GM21515 (cell line): ENCODE results near the gene ANKRD13A.
A peak's percentile ranks its signal among the peaks of the same experiment; 100 is the strongest.
"Not testable (repeated sequence)": the region's sequence is repeated elsewhere in the genome, so short reads cannot be mapped to it uniquely, and the experiment has no call there.

ENCODE experiments used
- ATAC-seq: cut with Tn5 transposase; IDR thresholded peaks from one replicate; pipeline ENCODE4 v1.9.1; 2021; ENCODE audit not compliant: unreplicated experiment

The ANKRD13A gene

DNA sequence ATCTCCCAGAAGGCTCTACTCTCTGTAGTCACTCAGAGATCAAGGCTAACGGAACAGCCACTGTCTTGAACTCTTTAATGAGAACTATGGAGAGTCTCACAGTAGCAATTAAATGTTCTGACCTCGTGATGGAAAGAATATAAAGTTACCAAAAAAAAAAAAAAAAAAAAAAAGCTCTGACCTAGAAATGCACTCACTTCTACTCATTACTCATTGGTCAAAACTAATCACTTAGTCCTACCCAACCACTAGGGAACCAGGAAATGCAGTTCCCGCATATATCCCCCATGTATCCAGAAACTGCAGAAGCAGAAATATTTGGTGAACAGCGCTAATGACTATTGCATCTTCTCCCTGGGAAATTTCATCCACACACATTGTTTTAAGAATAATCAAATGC is 78.6 kb downstream of the ANKRD13A start:
- ATAC-seq: no peak

GRCh38 chr12:110079477-110080400 is 80.5 kb downstream of the ANKRD13A start:
- peak; percentile 82 for ATAC-seq

DNA sequence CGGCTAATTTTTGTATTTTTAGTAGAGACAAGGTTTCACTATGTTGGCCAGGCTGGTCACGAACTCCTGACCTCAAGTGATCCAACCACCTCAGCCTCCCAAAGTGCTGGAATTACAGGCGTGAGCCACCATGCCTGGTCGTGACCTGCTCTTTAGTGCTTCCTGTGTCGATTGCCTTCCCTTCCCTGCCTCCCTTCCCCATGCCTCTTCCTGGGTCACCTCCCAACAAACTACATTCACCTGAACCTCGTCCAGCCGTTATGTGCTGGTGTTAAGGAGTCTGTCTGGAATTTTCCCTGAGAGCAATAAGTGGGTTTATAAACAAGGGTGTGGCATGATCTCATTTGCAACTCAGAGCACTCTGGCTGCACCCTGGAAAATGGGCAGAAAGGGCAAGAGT is 81.2 kb downstream of the ANKRD13A start:
- ATAC-seq: no peak

- no peak for ATAC-seq
These were observed 85.2 kb downstream of the ANKRD13A start for GRCh38 chr12:110084314-110085015.

DNA sequence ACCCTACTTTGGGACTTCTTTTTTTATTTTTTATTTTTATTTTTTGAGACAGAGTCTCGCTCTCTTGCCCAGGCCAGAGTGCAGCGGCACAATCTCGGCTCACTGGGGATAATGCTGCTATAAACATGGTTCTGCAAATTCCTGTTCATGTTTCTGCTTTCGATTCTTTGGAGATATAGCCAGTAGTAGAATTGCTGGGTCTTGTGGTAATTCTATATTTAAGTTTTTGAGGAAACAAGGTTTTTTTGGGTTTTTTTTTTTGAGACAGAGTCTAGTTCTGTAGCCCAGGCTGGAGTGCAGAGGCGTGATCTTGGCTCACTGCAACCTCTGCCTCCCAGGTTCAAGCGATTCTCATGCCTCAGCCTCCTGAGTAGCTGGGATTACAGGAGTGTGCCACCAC is 89.0 kb downstream of the ANKRD13A start:
- not testable (repeated sequence) for ATAC-seq

DNA sequence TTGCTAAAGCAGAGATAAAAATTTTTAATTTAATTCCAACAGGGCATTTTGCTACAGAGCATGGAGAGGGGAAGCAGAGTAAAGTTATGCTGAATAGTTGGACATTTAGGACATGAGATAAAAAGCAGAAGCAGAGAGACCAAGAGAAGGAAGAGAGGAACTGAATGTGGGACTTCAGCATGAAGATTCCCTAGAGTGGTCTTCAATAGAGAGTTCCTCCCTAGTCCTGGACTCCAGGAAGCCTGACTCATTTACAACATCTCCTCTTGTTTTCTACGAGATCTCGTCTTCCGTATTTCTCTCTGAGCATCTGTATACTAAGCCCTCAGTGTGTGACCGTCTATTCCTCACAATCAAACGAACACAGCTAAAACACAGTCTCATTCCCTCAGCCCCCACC is 89.7 kb downstream of the ANKRD13A start:
- no peak for ATAC-seq
